Measurements from ENCODE around the gene ARHGAP18. TPM values are rescaled to one million over a fixed set of nuclear protein-coding genes. Genes with fewer than 3 reads are reported as not detected.

The ARHGAP18 gene
- polyA plus RNA-seq, 2 donors, result 2.1 to 2.2 TPM

DNA sequence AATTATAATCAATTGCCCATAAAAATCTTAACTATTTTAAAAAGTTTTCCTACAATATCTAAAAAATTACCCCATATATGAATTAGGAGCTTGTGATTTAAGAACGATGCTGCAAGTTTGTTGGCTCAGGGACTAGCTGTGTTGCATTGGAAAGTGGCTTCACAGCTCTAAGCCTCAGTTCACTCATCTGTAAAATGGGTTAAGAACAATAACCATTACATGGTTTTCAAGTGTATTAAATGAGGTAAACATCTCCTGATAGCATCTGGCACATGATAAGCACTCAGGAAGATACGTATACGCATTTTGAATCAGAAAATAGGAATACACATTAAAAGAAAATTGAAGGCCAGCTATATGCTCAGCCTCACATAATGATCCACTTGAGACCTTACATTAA is 76.4 kb downstream of the ARHGAP18 start:
- Histone ChIP-seq H3K27ac (ENCODE audit: low read depth in 2 of 2, low read length in 1 of 2) (no peak overlapping the region), H3K4me1 (ENCODE audit: control insufficient read depth in 2 of 2, insufficient read depth in 2 of 2, low read length in 1 of 2) (no peaks in the 10 kb centered on the region), H3K27me3 (ENCODE audit: control insufficient read depth in 1 of 2, insufficient read depth in 2 of 2, low read length in 2 of 2) (no peaks in the 10 kb centered on the region), H3K9me3 (ENCODE audit: control insufficient read depth in 2 of 2, insufficient read depth in 1 of 2, low read depth in 1 of 2, low read length in 1 of 2) (no peaks in the 10 kb centered on the region), H3K4me3 (ENCODE audit: low read depth in 1 of 2, low read length in 2 of 2) (no peak overlapping the region), H3K36me3 (ENCODE audit: control insufficient read depth in 2 of 2, insufficient read depth in 2 of 2, low read length in 1 of 2) (no peaks in the 10 kb centered on the region)
- WGBS, 2 donors, result 94 to 97% methylated on average over 3 of the region's 3 CpGs

DNA sequence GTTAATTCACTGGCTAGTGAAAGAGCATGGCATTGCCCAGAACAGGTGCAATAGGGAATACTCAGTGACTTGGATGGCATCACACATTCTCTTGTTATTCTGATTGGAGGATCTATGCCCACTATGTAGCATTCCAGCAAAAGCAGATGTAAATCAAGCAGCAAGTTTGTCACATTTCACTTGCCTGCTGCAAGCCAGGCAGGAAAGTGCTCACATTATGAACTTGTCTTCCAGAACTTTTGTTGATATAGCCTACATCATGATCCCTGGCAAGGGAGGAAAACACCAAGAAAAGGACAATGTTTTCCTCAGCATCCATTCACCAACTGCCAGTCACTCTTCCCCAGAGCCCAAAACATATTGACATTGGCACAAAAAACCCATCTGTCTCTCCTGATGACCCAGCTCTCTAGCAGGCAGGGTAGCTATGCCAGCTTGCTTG is 77.8 kb downstream of the ARHGAP18 start:
- no peak overlapping the region for H3K27ac ChIP-seq (ENCODE audit: low read depth in 2 of 2, low read length in 1 of 2)
- no peaks in the 10 kb centered on the region for H3K9me3 ChIP-seq (ENCODE audit: control insufficient read depth in 2 of 2, insufficient read depth in 1 of 2, low read depth in 1 of 2, low read length in 1 of 2)
- no peaks in the 10 kb centered on the region for H3K27me3 ChIP-seq (ENCODE audit: control insufficient read depth in 1 of 2, insufficient read depth in 2 of 2, low read length in 2 of 2)
- no peaks in the 10 kb centered on the region for H3K4me1 ChIP-seq (ENCODE audit: control insufficient read depth in 2 of 2, insufficient read depth in 2 of 2, low read length in 1 of 2)
- no peak overlapping the region for H3K4me3 ChIP-seq (ENCODE audit: low read depth in 1 of 2, low read length in 2 of 2)
- H3K36me3 ChIP-seq (ENCODE audit: control insufficient read depth in 2 of 2, insufficient read depth in 2 of 2, low read length in 1 of 2), result no peaks in the 10 kb centered on the region

DNA sequence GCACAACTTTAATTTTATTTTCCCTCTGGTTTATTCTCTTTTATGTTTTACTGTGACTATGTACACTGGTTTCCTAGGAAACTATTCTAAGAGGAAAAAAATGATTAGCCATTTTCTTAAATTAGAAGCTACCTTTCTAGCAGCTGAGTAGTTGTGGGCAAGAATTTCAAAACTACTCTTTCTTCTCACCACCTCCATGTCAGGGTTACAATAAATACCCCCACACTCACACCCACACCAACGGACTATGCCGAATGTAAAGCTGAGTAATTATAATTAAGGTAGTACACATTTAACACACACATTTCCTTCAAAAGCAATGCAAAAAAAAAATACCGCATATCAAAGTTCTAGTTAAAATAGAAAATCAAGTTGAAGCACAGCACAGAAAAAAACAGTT is 78.9 kb downstream of the ARHGAP18 start:
- H3K9me3 ChIP-seq (ENCODE audit: control insufficient read depth in 2 of 2, insufficient read depth in 1 of 2, low read depth in 1 of 2, low read length in 1 of 2), result no peaks in the 10 kb centered on the region
- no peaks in the 10 kb centered on the region for H3K27me3 ChIP-seq (ENCODE audit: control insufficient read depth in 1 of 2, insufficient read depth in 2 of 2, low read length in 2 of 2)
- no peak overlapping the region for H3K4me3 ChIP-seq (ENCODE audit: low read depth in 1 of 2, low read length in 2 of 2)
- WGBS, 2 donors, result 69 to 76% methylated on average over 3 of the region's 3 CpGs
- no peaks in the 10 kb centered on the region for H3K36me3 ChIP-seq (ENCODE audit: control insufficient read depth in 2 of 2, insufficient read depth in 2 of 2, low read length in 1 of 2)
- no peak overlapping the region for H3K27ac ChIP-seq (ENCODE audit: low read depth in 2 of 2, low read length in 1 of 2)
- H3K4me1 ChIP-seq (ENCODE audit: control insufficient read depth in 2 of 2, insufficient read depth in 2 of 2, low read length in 1 of 2), result no peaks in the 10 kb centered on the region

DNA sequence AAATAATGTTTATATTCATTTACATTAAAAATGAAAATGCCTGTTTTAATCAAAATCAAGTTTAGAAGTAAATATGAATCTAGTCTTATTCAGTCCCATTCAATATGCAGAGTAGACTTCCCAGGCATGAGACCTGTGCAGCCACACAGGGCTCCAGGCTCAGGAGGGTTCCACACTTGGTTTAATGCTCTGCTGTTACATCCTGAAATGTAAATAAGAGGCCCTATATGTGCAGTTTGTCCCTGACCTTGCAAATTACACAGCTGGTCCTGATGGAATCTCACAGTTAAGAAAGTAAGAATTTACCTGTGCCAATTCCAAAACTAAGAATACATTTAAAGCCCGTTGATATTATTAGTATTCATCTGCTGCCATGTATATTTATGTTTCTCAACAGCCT is 79.4 kb downstream of the ARHGAP18 start:
- Histone ChIP-seq H3K36me3 (ENCODE audit: control insufficient read depth in 2 of 2, insufficient read depth in 2 of 2, low read length in 1 of 2) (no peaks in the 10 kb centered on the region), H3K27me3 (ENCODE audit: control insufficient read depth in 1 of 2, insufficient read depth in 2 of 2, low read length in 2 of 2) (no peaks in the 10 kb centered on the region), H3K27ac (ENCODE audit: low read depth in 2 of 2, low read length in 1 of 2) (no peak overlapping the region), H3K9me3 (ENCODE audit: control insufficient read depth in 2 of 2, insufficient read depth in 1 of 2, low read depth in 1 of 2, low read length in 1 of 2) (no peaks in the 10 kb centered on the region), H3K4me1 (ENCODE audit: control insufficient read depth in 2 of 2, insufficient read depth in 2 of 2, low read length in 1 of 2) (no peaks in the 10 kb centered on the region), H3K4me3 (ENCODE audit: low read depth in 1 of 2, low read length in 2 of 2) (no peak overlapping the region)
- 53% methylated on average over 1 of the region's 1 CpG for WGBS, 2 donors

DNA sequence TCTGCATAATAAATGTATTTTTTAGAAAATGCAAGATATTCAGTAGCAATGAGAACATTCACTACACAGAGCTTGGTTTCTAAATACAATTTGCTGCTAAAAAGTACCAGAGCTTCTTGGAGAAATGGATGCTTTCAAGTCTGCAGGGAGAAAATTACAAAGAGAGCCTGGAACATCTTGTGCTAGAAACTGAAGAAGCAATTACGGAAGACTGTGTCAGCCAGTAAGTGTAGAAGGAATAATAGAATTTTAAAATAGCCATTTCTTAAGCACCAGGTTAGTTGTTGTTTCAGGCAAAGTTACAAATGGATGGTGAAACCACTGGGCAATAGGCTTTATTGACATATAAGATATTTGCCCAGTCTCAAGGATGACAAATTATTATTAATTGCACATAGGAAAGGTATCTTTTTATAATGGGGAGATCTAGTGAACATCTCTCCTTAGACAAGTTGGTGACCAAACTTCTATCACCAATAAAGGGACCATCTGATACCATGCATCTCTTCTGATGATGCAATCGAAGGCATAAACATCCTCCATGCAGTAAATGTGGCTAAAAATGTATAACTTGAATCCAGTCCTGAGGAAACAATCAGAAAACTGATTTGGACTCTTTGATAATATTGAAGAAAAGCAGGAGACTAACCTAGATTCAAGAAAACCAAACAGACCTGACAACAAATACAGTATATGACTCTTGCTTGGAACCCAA is 81.7 kb downstream of the ARHGAP18 start:
- 96% methylated on average over 2 of the region's 2 CpGs for WGBS, 2 donors
- Histone ChIP-seq H3K4me1 (ENCODE audit: control insufficient read depth in 2 of 2, insufficient read depth in 2 of 2, low read length in 1 of 2) (no peaks in the 10 kb centered on the region), H3K27me3 (ENCODE audit: control insufficient read depth in 1 of 2, insufficient read depth in 2 of 2, low read length in 2 of 2) (no peaks in the 10 kb centered on the region), H3K4me3 (ENCODE audit: low read depth in 1 of 2, low read length in 2 of 2) (no peak overlapping the region), H3K9me3 (ENCODE audit: control insufficient read depth in 2 of 2, insufficient read depth in 1 of 2, low read depth in 1 of 2, low read length in 1 of 2) (no peaks in the 10 kb centered on the region), H3K27ac (ENCODE audit: low read depth in 2 of 2, low read length in 1 of 2) (no peak overlapping the region), H3K36me3 (ENCODE audit: control insufficient read depth in 2 of 2, insufficient read depth in 2 of 2, low read length in 1 of 2) (no peaks in the 10 kb centered on the region)

DNA sequence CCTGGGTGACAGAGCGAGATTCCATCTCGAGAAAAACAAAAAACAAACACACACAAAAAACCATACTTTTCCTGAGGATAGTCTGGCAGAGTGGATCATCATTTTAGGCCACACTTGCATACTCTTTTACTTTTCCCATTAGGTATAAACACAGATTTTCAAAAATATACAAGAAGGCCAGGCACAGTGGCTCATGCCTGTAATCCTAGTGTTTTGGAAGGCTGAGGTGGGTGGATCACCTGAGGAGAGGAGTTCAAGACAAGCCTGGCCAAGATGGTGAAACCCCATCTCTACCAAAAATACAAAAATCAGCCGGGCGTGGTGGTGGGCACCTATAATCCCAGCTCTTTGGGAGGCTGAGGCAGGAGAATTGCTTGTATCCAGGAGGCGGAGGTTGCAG is 85.5 kb downstream of the ARHGAP18 start:
- Histone ChIP-seq H3K36me3 (ENCODE audit: control insufficient read depth in 2 of 2, insufficient read depth in 2 of 2, low read length in 1 of 2) (no peaks in the 10 kb centered on the region), H3K27me3 (ENCODE audit: control insufficient read depth in 1 of 2, insufficient read depth in 2 of 2, low read length in 2 of 2) (no peaks in the 10 kb centered on the region), H3K4me1 (ENCODE audit: control insufficient read depth in 2 of 2, insufficient read depth in 2 of 2, low read length in 1 of 2) (no peaks in the 10 kb centered on the region), H3K27ac (ENCODE audit: low read depth in 2 of 2, low read length in 1 of 2) (no peak overlapping the region), H3K9me3 (ENCODE audit: control insufficient read depth in 2 of 2, insufficient read depth in 1 of 2, low read depth in 1 of 2, low read length in 1 of 2) (no peaks in the 10 kb centered on the region), H3K4me3 (ENCODE audit: low read depth in 1 of 2, low read length in 2 of 2) (no peak overlapping the region)
- 87 to 94% methylated on average over 5 of the region's 5 CpGs for WGBS, 2 donors

DNA sequence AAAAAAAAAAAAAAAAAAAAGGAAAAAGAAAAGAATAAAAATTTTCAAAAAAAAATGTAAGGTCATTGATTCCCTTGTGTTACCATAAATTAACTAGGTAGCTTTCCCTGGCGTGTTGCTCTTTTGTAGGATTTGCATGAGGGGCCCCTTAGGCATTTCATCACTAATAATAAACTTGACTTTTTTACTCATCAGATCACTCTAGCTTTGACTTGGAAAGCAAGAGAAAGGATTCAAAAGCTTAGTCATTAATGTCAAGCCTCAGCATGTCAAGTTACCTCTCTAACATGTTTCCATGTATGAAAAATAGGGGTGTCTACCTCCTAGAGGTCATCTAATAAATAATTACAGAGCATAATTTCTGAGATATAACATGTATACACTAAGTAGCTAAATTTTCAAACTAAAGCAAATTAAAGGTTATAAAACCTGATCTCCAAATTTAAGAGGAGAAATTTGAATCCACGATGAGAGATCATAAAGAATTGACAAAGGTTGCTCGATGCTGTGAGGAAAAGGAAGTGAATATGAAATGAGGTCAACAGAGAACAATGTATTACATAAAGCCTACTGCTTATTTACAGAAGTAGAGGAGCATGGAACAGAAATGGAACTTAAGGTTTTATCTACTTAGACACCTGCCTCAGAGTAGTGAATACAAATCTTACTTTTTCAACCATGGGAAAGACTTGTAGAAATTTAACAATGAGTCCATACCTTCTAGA is 86.8 kb downstream of the ARHGAP18 start:
- no peaks in the 10 kb centered on the region for H3K4me1 ChIP-seq (ENCODE audit: control insufficient read depth in 2 of 2, insufficient read depth in 2 of 2, low read length in 1 of 2)
- H3K36me3 ChIP-seq (ENCODE audit: control insufficient read depth in 2 of 2, insufficient read depth in 2 of 2, low read length in 1 of 2), result no peaks in the 10 kb centered on the region
- no peak overlapping the region for H3K27ac ChIP-seq (ENCODE audit: low read depth in 2 of 2, low read length in 1 of 2)
- WGBS, 2 donors, result 50 to 63% methylated on average over 3 of the region's 3 CpGs
- H3K4me3 ChIP-seq (ENCODE audit: low read depth in 1 of 2, low read length in 2 of 2), result no peak overlapping the region
- no peaks in the 10 kb centered on the region for H3K27me3 ChIP-seq (ENCODE audit: control insufficient read depth in 1 of 2, insufficient read depth in 2 of 2, low read length in 2 of 2)
- H3K9me3 ChIP-seq (ENCODE audit: control insufficient read depth in 2 of 2, insufficient read depth in 1 of 2, low read depth in 1 of 2, low read length in 1 of 2), result no peaks in the 10 kb centered on the region

DNA sequence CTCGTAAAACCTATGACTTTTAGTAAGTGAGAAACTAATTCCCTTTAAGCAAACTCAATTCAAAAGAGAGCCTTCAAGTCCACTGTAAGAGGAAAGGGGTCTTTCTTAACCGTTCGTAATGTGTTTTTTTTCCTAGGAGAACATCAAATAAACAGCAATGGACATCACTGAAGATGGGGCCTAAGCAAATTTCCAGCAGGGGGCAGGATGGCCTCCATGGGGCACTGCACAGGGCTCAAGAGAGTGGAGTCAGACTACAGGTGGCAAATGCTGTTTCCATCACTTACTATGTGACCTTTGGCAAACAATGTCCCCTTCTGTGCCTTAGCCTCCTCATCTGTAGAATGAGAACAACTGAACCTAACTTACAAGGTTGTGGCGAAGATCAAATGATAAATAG is 88.7 kb downstream of the ARHGAP18 start:
- no peak overlapping the region for H3K4me3 ChIP-seq (ENCODE audit: low read depth in 1 of 2, low read length in 2 of 2)
- WGBS, 2 donors, result 94 to 95% methylated on average over 4 of the region's 4 CpGs

DNA sequence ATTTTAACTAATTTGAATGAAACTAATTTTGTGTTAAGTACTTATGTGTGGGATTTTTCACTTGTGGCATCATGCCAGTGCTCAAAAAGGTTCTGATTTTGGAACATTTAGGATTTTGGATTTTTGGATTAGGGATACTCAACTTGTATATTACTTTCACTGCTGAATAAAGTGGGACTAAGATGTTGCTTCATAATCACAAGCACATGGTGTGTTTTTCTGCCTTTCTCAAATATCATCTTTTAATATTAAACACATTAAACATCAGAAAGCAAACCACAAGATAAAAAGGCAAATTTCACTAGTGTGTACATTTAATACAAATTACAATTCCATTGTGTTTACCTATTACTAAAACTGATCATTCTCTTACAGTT is 89.8 kb downstream of the ARHGAP18 start:
- no peak overlapping the region for H3K4me3 ChIP-seq (ENCODE audit: low read depth in 1 of 2, low read length in 2 of 2)
- no peaks in the 10 kb centered on the region for H3K9me3 ChIP-seq (ENCODE audit: control insufficient read depth in 2 of 2, insufficient read depth in 1 of 2, low read depth in 1 of 2, low read length in 1 of 2)
- no peaks in the 10 kb centered on the region for H3K27me3 ChIP-seq (ENCODE audit: control insufficient read depth in 1 of 2, insufficient read depth in 2 of 2, low read length in 2 of 2)
- H3K4me1 ChIP-seq (ENCODE audit: control insufficient read depth in 2 of 2, insufficient read depth in 2 of 2, low read length in 1 of 2), result no peaks in the 10 kb centered on the region
- no peaks in the 10 kb centered on the region for H3K36me3 ChIP-seq (ENCODE audit: control insufficient read depth in 2 of 2, insufficient read depth in 2 of 2, low read length in 1 of 2)
- no peak overlapping the region for H3K27ac ChIP-seq (ENCODE audit: low read depth in 2 of 2, low read length in 1 of 2)

More for the DNA sequence above, 88.7 kb downstream of the ARHGAP18 start:
- no peaks in the 10 kb centered on the region for H3K4me1 ChIP-seq (ENCODE audit: control insufficient read depth in 2 of 2, insufficient read depth in 2 of 2, low read length in 1 of 2)
- H3K9me3 ChIP-seq (ENCODE audit: control insufficient read depth in 2 of 2, insufficient read depth in 1 of 2, low read depth in 1 of 2, low read length in 1 of 2), result no peaks in the 10 kb centered on the region
- H3K36me3 ChIP-seq (ENCODE audit: control insufficient read depth in 2 of 2, insufficient read depth in 2 of 2, low read length in 1 of 2), result no peaks in the 10 kb centered on the region
- no peak overlapping the region for H3K27ac ChIP-seq (ENCODE audit: low read depth in 2 of 2, low read length in 1 of 2)
- no peaks in the 10 kb centered on the region for H3K27me3 ChIP-seq (ENCODE audit: control insufficient read depth in 1 of 2, insufficient read depth in 2 of 2, low read length in 2 of 2)

All from esophagus (tissue), 2 donors.